HepG2 (cell line): Measurements from ENCODE around the gene SLC4A2. TPM values are rescaled to one million over a fixed set of nuclear protein-coding genes. Genes with fewer than 3 reads are reported as not detected.
A peak's percentile ranks its signal among the peaks of the same experiment; 100 is the strongest.

Source experiments
- ATF2 ChIP-seq: sonication (generic); formaldehyde crosslinking; IDR thresholded peaks from 2 replicates; pipeline ENCODE4 v1.4.0; 2020; ENCODE audit warnings: missing genetic modification reagents
- HOXD1 ChIP-seq: sonication (generic); formaldehyde crosslinking; IDR thresholded peaks from 2 replicates; pipeline ENCODE4 v1.5.0; 2020; ENCODE audit warnings: missing genetic modification reagents
- NFIB ChIP-seq: sonication (generic); formaldehyde crosslinking; IDR thresholded peaks from 2 replicates; pipeline ENCODE4 v1.9.0; 2021; ENCODE audit warnings: missing genetic modification reagents, mild to moderate bottlenecking, borderline replicate concordance
- PHB2 ChIP-seq: fragments of 450-650 bp; IDR thresholded peaks from 2 replicates; pipeline ENCODE4 v1.6.1; 2018; ENCODE audit not compliant: partially characterized antibody
- RERE ChIP-seq: IDR thresholded peaks from 2 replicates; pipeline ENCODE4 v1.6.1; 2016; ENCODE audit warnings: low read depth, missing genetic modification reagents, missing compliant biosample characterization
- SIX1 ChIP-seq: sonication (generic); formaldehyde crosslinking; IDR thresholded peaks from 2 replicates; pipeline ENCODE4 v1.4.0; 2020; ENCODE audit warnings: missing genetic modification reagents, borderline replicate concordance
- ZBTB43 ChIP-seq: sonication (generic); formaldehyde crosslinking; conservative IDR thresholded peaks from 2 replicates; pipeline ENCODE4 v1.4.0; 2020; ENCODE audit warnings: missing genetic modification reagents
- ZNF10 ChIP-seq: sonication (generic); formaldehyde crosslinking; IDR thresholded peaks from 2 replicates; pipeline ENCODE4 v1.4.0; 2020; ENCODE audit warnings: mild to moderate bottlenecking, low read depth, missing genetic modification reagents, borderline replicate concordance
- ZNF687 ChIP-seq: sonication (generic); formaldehyde crosslinking; IDR thresholded peaks from 2 replicates; pipeline ENCODE4 v1.5.1; 2020; ENCODE audit warnings: mild to moderate bottlenecking, missing genetic modification reagents, moderate library complexity
- ZNF841 ChIP-seq: sonication (generic); formaldehyde crosslinking; IDR thresholded peaks from 2 replicates; pipeline ENCODE4 v1.8.1; 2023; ENCODE audit warnings: missing genetic modification reagents, borderline replicate concordance
- polyA plus RNA-seq, 8 experiments: library from polyadenylated mRNA; depleted of rRNA in 3 of 8; stranded (reverse) in 7 of 8; unstranded in 1 of 8; fragments of >200 nt; fragmentation: Illumina TruSeq in 4 of 8; extraction: Trizol in 4 of 8; gene quantifications; 2 replicates each; pipeline versions ENCODE4 v1.2.1 to v1.2.3, GENCODE V29; 2011 to 2016; ENCODE audit warnings: low read depth in 4 of 8, missing spikeins in 1 of 8, mixed read lengths in 1 of 8; ENCODE audit not compliant: insufficient read depth in 1 of 8
- total RNA-seq, 5 experiments: library from RNA; depleted of rRNA; stranded (reverse); fragments of >200 nt; fragmentation: Illumina TruSeq; extraction: Trizol; gene quantifications; 2 replicates each; pipeline ENCODE4 v1.2.3, GENCODE V29; 2016; ENCODE audit warnings: low read depth in 1 of 5

The SLC4A2 gene
- total and polyA plus RNA-seq, 2 of the 13 experiments (the other 11 are each of a cell fraction or from before 2014, with no cell fraction given) = 51.9 to 73.4 TPM

GRCh38 chr7:151062399-151063211, 3.2 kb downstream of the SLC4A2 start (continued):
- TF ChIP-seq PHB2 (no peak), ZNF10 (CRISPR knock-in tag) (no peak), HOXD1 (CRISPR knock-in tag) (peak; percentile 17), NFIB (CRISPR knock-in tag) (no peak), ZNF841 (CRISPR knock-in tag) (no peak), ATF2 (CRISPR knock-in tag) (no peak), ZBTB43 (CRISPR knock-in tag) (no peak), ZNF687 (CRISPR knock-in tag) (peak; percentile 86), RERE (CRISPR knock-in tag) (no peak; the same call in 1 of the 2 replicates), SIX1 (CRISPR knock-in tag) (0 out of 2 replicates have a peak, but pooled peaks have one; percentile 20)
